Liver (tissue), 9 donors: Measurements from ENCODE around the gene FHIP2A. TPM values are rescaled to one million over a fixed set of nuclear protein-coding genes. Genes with fewer than 3 reads are reported as not detected.
"Not testable (repeated sequence)": the region's sequence is repeated elsewhere in the genome, so short reads cannot be mapped to it uniquely, and the experiment has no call there.

ENCODE experiments used
- DNase-seq: peaks from one replicate; pipeline ENCODE4 v3.0.0-alpha.2; 2017; ENCODE audit warnings: low spot score
- H3K27ac ChIP-seq, 2 donors: one replicate each; pipeline ENCODE4 v1.7.0; 2013; ENCODE audit warnings: inconsistent platforms in 2 of 2, low read length in 2 of 2, control low read depth in 1 of 2, low read depth in 1 of 2, mild to moderate bottlenecking in 1 of 2
- H3K27me3 ChIP-seq, 4 donors: one replicate each; pipeline versions ENCODE4 v1.6.1 to v1.7.0; 2013; ENCODE audit warnings: low read length in 3 of 4, inconsistent platforms in 1 of 4, mild to moderate bottlenecking in 1 of 4, moderate library complexity in 1 of 4; ENCODE audit not compliant: control insufficient read depth in 4 of 4, insufficient read depth in 4 of 4
- H3K36me3 ChIP-seq, 4 donors: one replicate each; pipeline versions ENCODE4 v1.6.1 to v1.7.0; 2013; ENCODE audit warnings: low read length in 3 of 4, mild to moderate bottlenecking in 3 of 4, low read depth in 1 of 4, moderate library complexity in 1 of 4; ENCODE audit not compliant: control insufficient read depth in 4 of 4, insufficient read depth in 3 of 4
- H3K4me1 ChIP-seq, 4 donors: one replicate each; pipeline versions ENCODE4 v1.6.1 to v1.7.0; 2013; ENCODE audit warnings: low read length in 3 of 4, mild to moderate bottlenecking in 3 of 4, moderate library complexity in 1 of 4; ENCODE audit not compliant: control insufficient read depth in 4 of 4, insufficient read depth in 4 of 4
- H3K4me3 ChIP-seq, 3 donors: one replicate each; pipeline versions ENCODE4 v1.6.1 to v1.7.0; 2013; ENCODE audit warnings: low read length in 3 of 3, control low read depth in 1 of 3, low read depth in 1 of 3, mild to moderate bottlenecking in 1 of 3
- H3K9ac ChIP-seq, 2 donors: one replicate each; pipeline ENCODE4 v1.7.0; 2013; ENCODE audit warnings: low read length in 2 of 2, mild to moderate bottlenecking in 2 of 2, moderate library complexity in 2 of 2, control low read depth in 1 of 2, low read depth in 1 of 2
- H3K9me3 ChIP-seq, 4 donors: one replicate each; pipeline versions ENCODE4 v1.6.1 to v1.7.0; 2013; ENCODE audit warnings: low read length in 3 of 4; ENCODE audit not compliant: control insufficient read depth in 4 of 4
- ATF3 ChIP-seq: IDR thresholded peaks from 2 replicates; pipeline ENCODE4 v1.6.1; 2016; ENCODE audit warnings: antibody characterized with exemption
- CTCF ChIP-seq: fragments of 150-350 bp; IDR thresholded peaks from 2 replicates; pipeline ENCODE4 v1.5.1; 2017; ENCODE audit warnings: improper control_type of control experiment, low read depth, low read length; ENCODE audit not compliant: missing input control
- EGR1 ChIP-seq, 2 donors: IDR thresholded peaks; 2 replicates each; pipeline ENCODE4 v1.6.1; 2016 to 2018; ENCODE audit warnings: antibody characterized with exemption in 2 of 2, low read depth in 2 of 2
- FOXA1 ChIP-seq: IDR thresholded peaks from 2 replicates; pipeline ENCODE4 v1.6.1; 2016; ENCODE audit warnings: antibody characterized with exemption
- FOXA2 ChIP-seq: IDR thresholded peaks from 2 replicates; pipeline ENCODE4 v1.6.1; 2016; ENCODE audit warnings: antibody characterized with exemption
- GABPA ChIP-seq, 2 donors: IDR thresholded peaks in 1 of 2; conservative IDR thresholded peaks in 1 of 2; 2 replicates each; pipeline ENCODE4 v1.6.1; 2016; ENCODE audit warnings: antibody characterized with exemption in 2 of 2, mild to moderate bottlenecking in 1 of 2, moderate library complexity in 1 of 2
- HNF4G ChIP-seq: IDR thresholded peaks from 2 replicates; pipeline ENCODE4 v1.6.1; 2016; ENCODE audit warnings: antibody characterized with exemption
- JUND ChIP-seq, 2 donors: IDR thresholded peaks; 2 replicates each; pipeline ENCODE4 v1.6.1; 2016; ENCODE audit warnings: antibody characterized with exemption in 2 of 2
- NR2F2 ChIP-seq: IDR thresholded peaks from 2 replicates; pipeline ENCODE4 v1.6.1; 2016; ENCODE audit warnings: antibody characterized with exemption
- REST ChIP-seq: IDR thresholded peaks from 2 replicates; pipeline ENCODE4 v1.6.1; 2016; ENCODE audit warnings: antibody characterized with exemption, mild to moderate bottlenecking
- YY1 ChIP-seq: IDR thresholded peaks from 2 replicates; pipeline ENCODE4 v1.6.1; 2016; ENCODE audit warnings: antibody characterized with exemption, mild to moderate bottlenecking
- WGBS: extraction: QIAGEN DNeasy Blood & Tissue Kit; methylation state at CpG from one replicate; pipeline ENCODE4 v1.1.7; 2013; 5-methylcytosine and 5-hydroxymethylcytosine counted together
- polyA plus RNA-seq, 2 donors: library from polyadenylated mRNA; stranded (reverse) in 1 of 2; unstranded in 1 of 2; fragments of 200-250 nt in 1 of 2; fragments of >200 nt in 1 of 2; fragmentation: Nextera tagmentation in 1 of 2; extraction: Ambion mirVana in 1 of 2; gene quantifications; one replicate each; pipeline versions ENCODE4 v1.2.1 to v1.2.3, GENCODE V29; 2013 to 2015
- total RNA-seq, 2 donors: library from RNA; depleted of rRNA; stranded (reverse); fragments of >200 nt; gene quantifications; one replicate each; pipeline ENCODE4 v1.2.3, GENCODE V29; 2014
- TF ChIP-seq, protein P1 (sequence below): IDR thresholded peaks from 2 replicates; pipeline ENCODE4 v1.6.1; 2016; ENCODE audit warnings: antibody characterized with exemption
- TF ChIP-seq, protein P2 (sequence below): IDR thresholded peaks from 2 replicates; pipeline ENCODE4 v1.6.1; 2016; ENCODE audit warnings: antibody characterized with exemption
- donor health status: healthy.
- donor health status: healthy.
- donor health status: healthy.
- donor health status: healthy.
- donor health status: healthy.

The FHIP2A gene
- total and polyA plus RNA-seq, 4 donors: 8.0 to 21.1 (median 13.3) TPM

- TF ChIP-seq EGR1 (IDR thresholded peaks at IDR 0.05; ENCODE audit: low read depth in 2 of 2): no peak
- TF ChIP-seq, protein P1, sequence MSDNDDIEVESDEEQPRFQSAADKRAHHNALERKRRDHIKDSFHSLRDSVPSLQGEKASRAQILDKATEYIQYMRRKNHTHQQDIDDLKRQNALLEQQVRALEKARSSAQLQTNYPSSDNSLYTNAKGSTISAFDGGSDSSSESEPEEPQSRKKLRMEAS: no peak
Measured at GRCh38 chr10:114855776-114856543, 34.4 kb downstream of the FHIP2A start (continued).

DNA sequence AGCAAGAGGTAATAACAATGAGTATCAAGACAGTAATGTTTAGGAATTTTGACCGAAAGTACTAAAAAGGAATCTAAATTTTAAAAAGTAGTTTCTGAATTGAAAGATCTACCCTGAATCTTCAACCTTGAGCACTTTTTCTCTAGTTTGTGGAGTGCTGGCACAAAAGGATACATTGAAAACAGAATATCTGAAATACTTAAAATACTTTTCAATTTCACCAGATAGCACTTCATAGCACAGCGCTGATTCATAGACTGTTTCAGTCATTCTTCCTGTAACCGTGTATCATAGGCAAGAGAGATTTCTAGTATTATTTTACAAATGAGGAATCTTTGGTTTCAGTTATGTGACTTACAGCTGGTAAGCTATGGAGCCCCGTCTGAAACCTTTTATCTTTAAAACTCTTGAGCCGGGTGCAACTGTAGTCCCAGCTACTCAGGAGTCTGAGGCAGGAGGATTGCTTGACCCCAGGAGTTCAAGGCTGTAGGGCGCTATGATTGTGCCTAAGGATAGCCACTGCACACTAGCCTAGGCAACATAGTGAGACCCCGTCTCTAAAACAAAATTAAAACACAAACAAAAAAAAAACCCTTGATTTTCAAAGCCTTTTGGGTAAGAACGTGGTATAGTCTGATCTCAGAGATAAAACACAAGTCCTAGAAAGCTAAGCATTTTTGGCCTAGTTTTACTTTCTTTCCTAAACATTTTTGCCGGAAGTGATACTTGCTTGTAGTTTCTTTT lies 35.1 kb downstream of the FHIP2A start:
- Histone ChIP-seq H3K4me1 (peaks cover 7 to 43% (median 15%) of the 10 kb centered on the region in 4 donors), H3K9ac (no peak overlapping the region), H3K27me3 (no peaks in the 10 kb centered on the region), H3K36me3 (peaks cover 2 to 34% (median 13%) of the 10 kb centered on the region in 4 donors), H3K9me3 (no peaks in the 10 kb centered on the region), H3K4me3 (no peak overlapping the region), H3K27ac (peak overlapping the region; percentile 47 to 62)
- TF ChIP-seq ATF3 (no peak), NR2F2 (no peak), CTCF (no peak), JUND (IDR thresholded peaks at IDR 0.05) (no peak), YY1 (no peak), FOXA2 (no peak), HNF4G (no peak), FOXA1 (no peak), REST (no peak), GABPA (IDR thresholded peaks at IDR 0.05 in 1 of 2, conservative IDR thresholded peaks at IDR 0.05 in 1 of 2) (no peak), EGR1 (IDR thresholded peaks at IDR 0.05; ENCODE audit: low read depth in 2 of 2) (no peak)
- TF ChIP-seq, protein P1: no peak
- TF ChIP-seq, protein P2, sequence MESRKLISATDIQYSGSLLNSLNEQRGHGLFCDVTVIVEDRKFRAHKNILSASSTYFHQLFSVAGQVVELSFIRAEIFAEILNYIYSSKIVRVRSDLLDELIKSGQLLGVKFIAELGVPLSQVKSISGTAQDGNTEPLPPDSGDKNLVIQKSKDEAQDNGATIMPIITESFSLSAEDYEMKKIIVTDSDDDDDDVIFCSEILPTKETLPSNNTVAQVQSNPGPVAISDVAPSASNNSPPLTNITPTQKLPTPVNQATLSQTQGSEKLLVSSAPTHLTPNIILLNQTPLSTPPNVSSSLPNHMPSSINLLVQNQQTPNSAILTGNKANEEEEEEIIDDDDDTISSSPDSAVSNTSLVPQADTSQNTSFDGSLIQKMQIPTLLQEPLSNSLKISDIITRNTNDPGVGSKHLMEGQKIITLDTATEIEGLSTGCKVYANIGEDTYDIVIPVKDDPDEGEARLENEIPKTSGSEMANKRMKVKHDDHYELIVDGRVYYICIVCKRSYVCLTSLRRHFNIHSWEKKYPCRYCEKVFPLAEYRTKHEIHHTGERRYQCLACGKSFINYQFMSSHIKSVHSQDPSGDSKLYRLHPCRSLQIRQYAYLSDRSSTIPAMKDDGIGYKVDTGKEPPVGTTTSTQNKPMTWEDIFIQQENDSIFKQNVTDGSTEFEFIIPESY: no peak
- 78% methylated on average over 9 of the region's 9 CpGs for WGBS
- no peak for DNase-seq

- 80% methylated on average over 8 of the region's 8 CpGs for WGBS
- H3K9ac ChIP-seq, DNase-seq, H3K9me3 ChIP-seq, H3K27me3 ChIP-seq, H3K4me3 ChIP-seq: not testable (repeated sequence)
- Histone ChIP-seq H3K27ac (peak overlapping the region; percentile 57 to 62), H3K4me1 (peaks cover 7 to 40% (median 15%) of the 10 kb centered on the region in 4 donors), H3K36me3 (peaks cover 2 to 34% (median 14%) of the 10 kb centered on the region in 4 donors)
Measured at GRCh38 chr10:114857288-114857565, 35.6 kb downstream of the FHIP2A start.
